Central memory CD8-positive, alpha-beta T cell (primary cell): ENCODE data around the gene DSCAML1.

ENCODE experiments used
- ATAC-seq: fragments of 150-1000 bp; cut with Tn5 transposase; replicated peaks from 2 replicates; pipeline ENCODE4 v1.10.0; 2022; ENCODE audit warnings: mild to moderate bottlenecking, moderate FRiP score, moderate number of reproducible peaks; ENCODE audit not compliant: poor library complexity, severe bottlenecking; ENCODE audit errors: extremely low read depth
- DNase-seq, 2 donors: peaks; one replicate each; pipeline ENCODE4 v3.0.0; 2021; ENCODE audit warnings: low spot score in 2 of 2
- H3K27ac Mint-ChIP-seq: one replicate; pipeline ENCODE4 v1.8.0; 2022; ENCODE audit warnings: low read depth, mild to moderate bottlenecking, moderate library complexity, mixed read lengths
- H3K27me3 Mint-ChIP-seq: one replicate; pipeline ENCODE4 v1.8.0; 2022; ENCODE audit warnings: mixed read lengths
- H3K36me3 Mint-ChIP-seq: one replicate; pipeline ENCODE4 v1.8.0; 2022; ENCODE audit warnings: mild to moderate bottlenecking, moderate library complexity, mixed read lengths; ENCODE audit not compliant: insufficient read depth
- H3K4me1 Mint-ChIP-seq: one replicate; pipeline ENCODE4 v1.8.0; 2022; ENCODE audit warnings: mixed read lengths
- H3K4me3 Mint-ChIP-seq: one replicate; pipeline ENCODE4 v1.8.0; 2022; ENCODE audit warnings: mild to moderate bottlenecking, moderate library complexity, mixed read lengths
- H3K9me3 Mint-ChIP-seq: one replicate; pipeline ENCODE4 v1.8.0; 2022; ENCODE audit warnings: mixed read lengths

Gene DSCAML1

DNA sequence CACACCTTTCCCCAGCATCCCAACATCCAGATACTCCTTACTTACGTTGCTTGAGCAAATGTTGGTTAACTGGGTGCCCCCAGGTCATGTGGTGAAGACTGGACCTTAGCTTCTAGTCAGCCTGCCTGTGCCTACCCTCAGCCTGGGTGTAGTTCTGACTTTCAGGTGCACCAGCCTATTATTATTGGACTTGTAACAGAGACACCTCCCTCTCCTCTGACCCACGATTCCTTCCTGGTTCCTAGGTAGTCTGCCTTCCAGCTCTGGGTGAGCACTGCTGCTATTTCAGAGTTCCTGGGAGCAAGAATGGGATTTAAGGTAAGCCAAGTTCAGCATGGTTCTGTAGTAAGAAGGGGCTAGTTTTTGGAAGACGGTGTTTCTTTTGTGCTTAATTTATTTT lies 138.2 kb downstream of the DSCAML1 start:
- H3K36me3 Mint-ChIP-seq, result peaks cover 2% of the 10 kb centered on the region
- DNase-seq (no peak), ATAC-seq (no peak)
- H3K27ac Mint-ChIP-seq, result no peak overlapping the region
- H3K27me3 Mint-ChIP-seq, result peaks cover 34% of the 10 kb centered on the region
- H3K4me3 Mint-ChIP-seq, result no peak overlapping the region
- no peaks in the 10 kb centered on the region for H3K9me3 Mint-ChIP-seq
- no peaks in the 10 kb centered on the region for H3K4me1 Mint-ChIP-seq

DNA sequence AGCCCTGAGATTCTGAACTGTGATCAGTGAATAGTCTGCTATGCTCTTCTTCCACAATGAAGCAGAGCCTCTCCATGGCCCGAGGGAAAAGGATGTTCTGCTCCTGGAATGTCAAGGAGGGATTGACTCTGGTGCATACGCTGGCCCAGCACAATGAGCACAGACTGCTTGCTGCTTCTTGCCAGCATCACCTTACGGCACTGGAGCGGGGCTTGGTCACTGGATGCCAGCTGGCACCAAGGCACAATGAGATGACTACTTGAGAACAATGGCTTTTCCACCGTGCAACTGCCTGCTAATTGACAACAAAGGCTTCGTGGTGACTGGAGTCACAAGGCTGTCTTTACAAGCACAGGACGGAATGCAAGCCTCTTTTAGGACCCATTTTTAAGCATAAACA lies 139.2 kb downstream of the DSCAML1 start:
- no peak for ATAC-seq
- H3K27me3 Mint-ChIP-seq, result peaks cover 34% of the 10 kb centered on the region

DNA sequence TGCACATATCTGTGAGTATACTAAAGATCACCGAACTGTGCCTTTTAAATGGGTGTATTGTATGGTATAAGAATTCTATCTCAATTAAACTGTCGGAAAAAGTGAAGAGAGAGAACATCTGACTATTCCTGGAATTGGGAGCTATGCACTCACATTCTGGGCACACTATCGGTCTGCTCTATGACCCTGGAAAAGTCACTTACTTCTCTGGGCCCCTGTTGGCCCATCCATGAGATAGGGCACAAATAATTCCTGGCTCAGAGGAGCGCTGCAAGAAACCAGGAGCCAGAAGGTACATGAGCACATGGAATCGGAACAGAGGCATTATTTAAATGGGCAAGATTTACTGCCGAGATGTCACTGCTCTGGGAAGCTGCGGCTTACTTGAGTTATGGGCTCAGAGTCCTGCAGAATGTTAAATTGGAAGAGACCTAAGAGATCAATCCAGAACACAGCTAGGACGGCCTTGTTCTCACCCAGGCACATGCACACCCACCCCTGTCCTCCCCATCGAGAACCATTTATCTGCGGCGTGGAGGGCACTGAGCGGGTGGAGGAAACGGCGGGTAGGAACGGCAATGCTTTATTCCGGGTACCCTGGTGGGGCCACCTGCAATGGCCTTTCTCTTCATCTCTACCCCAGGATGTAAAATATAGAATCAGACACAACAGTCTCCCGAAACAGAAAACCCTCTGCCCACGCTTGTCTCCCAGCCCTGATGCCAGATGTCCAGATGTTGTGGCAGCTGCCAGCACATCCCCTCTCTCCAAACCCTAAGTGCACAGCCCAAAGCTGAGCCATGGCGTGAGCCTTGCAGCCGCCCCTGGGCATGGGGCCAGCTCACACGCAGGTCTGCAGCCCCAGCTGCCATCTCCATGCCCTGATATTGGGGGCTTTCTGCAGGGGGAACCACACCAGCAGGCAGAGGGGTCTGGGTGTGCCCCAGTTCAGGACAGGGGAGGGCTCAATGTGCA lies 142.4 kb downstream of the DSCAML1 start:
- Mint-ChIP-seq H3K36me3 (peaks cover 2% of the 10 kb centered on the region), H3K4me3 (no peak overlapping the region), H3K27me3 (peaks cover 50% of the 10 kb centered on the region), H3K9me3 (no peaks in the 10 kb centered on the region), H3K27ac (no peak overlapping the region), H3K4me1 (no peaks in the 10 kb centered on the region)
- no peak for ATAC-seq
- DNase-seq, result no peak

More for the DNA sequence above, 139.2 kb downstream of the DSCAML1 start:
- H3K4me1 Mint-ChIP-seq, result no peaks in the 10 kb centered on the region
- H3K36me3 Mint-ChIP-seq, result peaks cover 2% of the 10 kb centered on the region
- no peak overlapping the region for H3K27ac Mint-ChIP-seq
- H3K4me3 Mint-ChIP-seq, result no peak overlapping the region
- DNase-seq, result no peak
- no peaks in the 10 kb centered on the region for H3K9me3 Mint-ChIP-seq

DNA sequence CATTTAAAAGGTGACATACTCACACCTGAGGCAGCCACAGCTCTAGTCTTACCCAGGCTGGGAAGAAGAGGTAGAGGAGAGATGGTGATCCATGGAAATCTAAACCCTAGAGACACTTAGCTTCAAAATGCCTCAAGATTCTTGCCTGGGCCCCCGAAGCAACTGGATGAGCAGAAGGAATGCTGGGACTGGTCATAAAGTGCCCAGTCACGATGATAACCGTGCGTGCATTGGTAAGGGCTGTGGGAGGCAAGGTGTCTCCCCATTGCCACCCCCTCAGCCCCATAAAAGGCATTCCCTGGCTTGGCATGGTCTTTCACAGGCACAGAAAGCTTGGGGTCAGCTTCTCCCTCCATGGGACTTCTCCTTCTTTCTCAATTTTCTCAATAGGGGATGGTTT lies 144.5 kb downstream of the DSCAML1 start:
- Mint-ChIP-seq H3K4me1 (no peaks in the 10 kb centered on the region), H3K36me3 (peaks cover 2% of the 10 kb centered on the region), H3K27ac (no peak overlapping the region), H3K4me3 (no peak overlapping the region), H3K9me3 (no peaks in the 10 kb centered on the region), H3K27me3 (peaks cover 50% of the 10 kb centered on the region)
- no peak for ATAC-seq
- no peak for DNase-seq

DNA sequence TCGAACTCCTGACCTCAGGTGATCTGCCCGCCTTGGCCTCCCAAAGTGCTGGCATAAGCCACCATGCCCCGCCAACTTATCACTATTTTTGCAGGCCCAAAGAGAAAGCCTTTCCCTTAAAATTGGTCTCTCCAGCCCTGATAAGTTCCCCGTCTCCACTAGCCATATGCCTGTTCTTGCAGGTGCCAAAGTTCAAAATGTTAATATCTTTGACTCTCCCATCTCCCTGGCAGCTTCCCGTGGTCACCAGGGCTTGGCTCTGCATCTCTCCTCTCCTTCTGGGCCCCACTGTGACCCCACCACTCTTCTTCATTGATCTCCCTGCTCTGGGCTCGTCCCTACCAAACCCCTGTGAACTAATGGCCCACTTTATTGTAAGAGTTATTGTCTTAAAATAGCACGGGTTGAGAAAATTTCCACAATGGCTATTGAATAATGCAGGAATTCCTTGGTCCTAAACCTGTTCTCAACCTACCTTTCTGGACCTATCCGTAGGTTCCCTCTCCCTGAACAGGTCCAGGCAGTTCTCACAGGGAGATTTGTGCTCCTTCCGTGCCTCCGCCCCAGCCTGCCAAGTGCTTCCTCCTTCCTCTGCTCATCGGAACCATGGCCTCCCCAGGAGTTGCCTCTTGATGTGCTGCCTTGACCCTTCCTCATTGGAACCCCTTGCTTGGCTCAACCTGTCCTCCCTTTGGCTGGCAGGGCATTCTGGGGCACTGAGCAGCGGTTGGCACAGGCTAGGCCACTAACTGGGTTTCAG lies 147.5 kb downstream of the DSCAML1 start:
- ATAC-seq (no peak), DNase-seq (no peak)
- H3K27ac Mint-ChIP-seq, result no peak overlapping the region
- H3K4me1 Mint-ChIP-seq, result no peaks in the 10 kb centered on the region
- peaks cover 47% of the 10 kb centered on the region for H3K27me3 Mint-ChIP-seq
- H3K9me3 Mint-ChIP-seq, result no peaks in the 10 kb centered on the region
- H3K36me3 Mint-ChIP-seq, result no peaks in the 10 kb centered on the region
- no peak overlapping the region for H3K4me3 Mint-ChIP-seq

DNA sequence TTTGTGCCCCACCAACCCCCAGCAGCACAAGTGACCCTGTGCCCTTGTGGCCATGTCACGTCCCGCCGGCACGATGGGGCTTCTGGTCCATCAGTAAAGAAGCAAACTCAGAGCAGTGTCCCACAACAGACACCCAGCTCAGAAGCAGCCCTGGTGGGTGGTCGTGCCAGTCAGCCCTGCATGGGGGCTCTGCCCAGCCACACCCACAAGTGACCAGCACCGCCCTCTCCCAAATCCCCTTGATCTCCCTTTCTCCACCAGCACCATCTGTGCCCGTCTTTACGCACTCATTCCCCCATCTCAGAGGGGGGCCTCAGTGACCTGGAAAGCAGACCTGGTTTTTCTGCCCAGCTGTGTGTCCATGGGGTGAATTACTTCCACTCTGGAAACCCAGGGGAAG lies 149.1 kb downstream of the DSCAML1 start:
- Mint-ChIP-seq H3K27ac (no peak overlapping the region), H3K4me3 (no peak overlapping the region), H3K9me3 (no peaks in the 10 kb centered on the region), H3K27me3 (peaks cover 47% of the 10 kb centered on the region), H3K4me1 (no peaks in the 10 kb centered on the region), H3K36me3 (no peaks in the 10 kb centered on the region)
- DNase-seq (no peak), ATAC-seq (no peak)

DNA sequence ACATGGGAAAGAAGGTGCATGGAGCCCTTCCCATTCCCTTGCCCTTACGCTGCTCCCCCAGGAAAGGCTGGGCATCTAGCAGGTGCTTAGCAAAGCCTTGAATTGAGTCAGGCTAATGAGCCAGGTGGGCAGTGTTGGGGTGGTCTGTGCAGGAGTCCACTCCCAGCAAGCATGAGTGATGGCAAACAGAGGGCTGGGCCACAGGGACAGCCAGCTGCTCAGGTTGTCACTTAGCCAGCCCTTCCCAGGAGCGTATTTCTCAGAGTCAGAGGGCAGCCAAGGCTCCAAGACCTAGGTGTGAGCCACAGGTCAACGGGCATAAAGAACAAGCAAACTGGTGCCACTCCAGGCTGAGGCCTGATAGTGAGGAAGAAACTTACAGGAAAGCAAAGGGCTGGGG lies 149.8 kb downstream of the DSCAML1 start:
- Mint-ChIP-seq H3K4me3 (no peak overlapping the region), H3K4me1 (no peaks in the 10 kb centered on the region), H3K27me3 (peaks cover 47% of the 10 kb centered on the region), H3K36me3 (no peaks in the 10 kb centered on the region), H3K27ac (no peak overlapping the region), H3K9me3 (no peaks in the 10 kb centered on the region)
- DNase-seq (no peak), ATAC-seq (no peak)

DNA sequence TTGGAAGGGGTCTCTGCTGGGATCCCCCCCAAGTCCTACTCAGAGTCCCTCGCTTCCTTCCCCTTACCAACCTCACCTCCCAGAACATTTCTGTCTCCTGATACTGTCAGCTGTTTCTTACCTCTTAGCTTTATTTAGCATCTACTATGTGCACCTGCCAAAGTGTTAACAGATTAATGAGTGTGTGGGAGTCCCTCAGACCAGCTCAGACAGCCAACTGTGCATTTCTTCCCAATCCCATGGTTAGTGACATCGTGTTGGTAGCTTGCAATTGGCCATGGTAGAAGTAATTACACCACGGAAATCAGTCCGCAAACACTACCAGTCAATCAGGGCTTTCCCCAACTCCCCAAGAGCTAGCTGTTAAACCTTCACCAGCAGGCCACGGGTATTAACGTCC lies 150.6 kb downstream of the DSCAML1 start:
- ATAC-seq (no peak), DNase-seq (no peak)
- peaks cover 51% of the 10 kb centered on the region for H3K27me3 Mint-ChIP-seq
- H3K36me3 Mint-ChIP-seq, result peaks cover 2% of the 10 kb centered on the region
- no peak overlapping the region for H3K4me3 Mint-ChIP-seq
- no peaks in the 10 kb centered on the region for H3K4me1 Mint-ChIP-seq
- H3K27ac Mint-ChIP-seq, result no peak overlapping the region
- H3K9me3 Mint-ChIP-seq, result no peaks in the 10 kb centered on the region

DNA sequence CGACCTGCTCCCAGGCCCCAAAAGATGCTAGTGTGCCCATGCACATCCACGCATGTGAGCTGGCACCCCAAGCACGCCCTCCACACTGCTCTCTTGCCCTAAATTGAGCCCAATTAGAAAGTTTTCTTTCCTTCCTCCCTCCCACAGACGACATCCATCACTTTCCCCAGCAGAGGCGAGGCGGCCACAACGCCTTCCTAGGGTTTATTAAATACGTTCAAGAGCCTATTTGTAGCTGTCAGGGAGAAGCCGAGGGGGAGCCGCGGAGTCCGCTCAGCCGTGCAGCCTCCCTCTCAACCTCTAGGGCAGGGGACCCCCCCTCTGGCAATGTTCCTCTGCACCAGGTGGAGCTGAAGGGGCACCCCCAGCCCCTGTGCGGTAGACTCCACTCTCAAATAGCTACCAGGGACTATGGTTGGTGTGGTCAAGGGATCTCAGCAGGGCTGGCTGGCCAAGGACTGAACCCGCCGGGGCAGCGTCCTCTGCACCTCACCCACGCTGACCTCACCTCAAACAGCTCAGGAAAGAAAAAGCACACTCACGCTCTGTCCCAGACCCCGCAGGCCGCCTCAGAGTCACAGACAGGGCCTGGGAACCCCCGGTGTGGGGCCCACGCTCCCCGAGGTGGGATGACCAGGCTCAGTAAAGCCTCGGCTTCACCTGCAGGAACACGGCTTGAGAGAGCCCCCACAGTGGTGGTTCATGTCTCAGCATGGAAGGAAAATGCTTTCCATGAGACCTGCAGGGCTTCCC lies 152.4 kb downstream of the DSCAML1 start:
- no peaks in the 10 kb centered on the region for H3K4me1 Mint-ChIP-seq

DNA sequence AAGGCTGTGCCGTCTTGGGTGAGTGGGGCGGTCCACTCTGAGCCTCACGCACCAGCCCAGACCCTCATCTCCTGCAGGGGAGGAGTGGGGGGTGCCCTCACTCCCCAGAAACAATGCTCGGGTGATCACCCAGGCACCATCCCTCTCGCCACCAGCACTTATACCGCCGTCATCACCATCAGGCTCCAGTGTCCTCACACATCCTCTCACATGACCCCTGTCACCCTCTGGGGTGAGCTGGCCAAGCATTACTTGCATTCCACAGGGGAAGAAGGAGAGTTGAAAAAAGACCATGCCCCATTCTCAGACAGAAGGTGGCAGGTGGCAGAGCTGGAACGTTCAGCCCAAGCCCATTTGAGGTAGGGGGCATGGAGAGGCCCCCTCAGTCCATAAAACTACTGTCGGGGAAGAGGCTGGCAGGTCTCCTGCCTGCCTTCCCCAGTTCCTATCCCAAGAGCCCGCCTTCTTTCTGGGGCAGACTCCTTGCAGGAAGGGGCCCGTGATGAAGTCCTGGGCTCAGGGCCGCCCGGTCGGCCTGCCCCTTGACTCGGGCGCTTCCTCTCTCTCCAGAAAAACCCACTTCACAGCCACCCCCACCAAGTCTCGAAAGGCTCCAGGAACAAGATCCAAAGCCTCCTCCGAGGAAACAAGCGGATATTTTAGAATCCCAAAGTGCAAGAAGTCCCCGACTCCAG lies 153.3 kb downstream of the DSCAML1 start:
- DNase-seq, result no peak
- peaks cover 64% of the 10 kb centered on the region for H3K27me3 Mint-ChIP-seq
- no peaks in the 10 kb centered on the region for H3K4me1 Mint-ChIP-seq
- H3K27ac Mint-ChIP-seq, result no peak overlapping the region
- ATAC-seq, result no peak
- no peak overlapping the region for H3K4me3 Mint-ChIP-seq
- peaks cover 2% of the 10 kb centered on the region for H3K36me3 Mint-ChIP-seq
- no peaks in the 10 kb centered on the region for H3K9me3 Mint-ChIP-seq

More for the DNA sequence above, 152.4 kb downstream of the DSCAML1 start:
- Mint-ChIP-seq H3K4me3 (no peak overlapping the region), H3K27me3 (peaks cover 64% of the 10 kb centered on the region), H3K9me3 (no peaks in the 10 kb centered on the region), H3K27ac (no peak overlapping the region), H3K36me3 (peaks cover 2% of the 10 kb centered on the region)
- ATAC-seq, result no peak
- DNase-seq, result no peak

DNA sequence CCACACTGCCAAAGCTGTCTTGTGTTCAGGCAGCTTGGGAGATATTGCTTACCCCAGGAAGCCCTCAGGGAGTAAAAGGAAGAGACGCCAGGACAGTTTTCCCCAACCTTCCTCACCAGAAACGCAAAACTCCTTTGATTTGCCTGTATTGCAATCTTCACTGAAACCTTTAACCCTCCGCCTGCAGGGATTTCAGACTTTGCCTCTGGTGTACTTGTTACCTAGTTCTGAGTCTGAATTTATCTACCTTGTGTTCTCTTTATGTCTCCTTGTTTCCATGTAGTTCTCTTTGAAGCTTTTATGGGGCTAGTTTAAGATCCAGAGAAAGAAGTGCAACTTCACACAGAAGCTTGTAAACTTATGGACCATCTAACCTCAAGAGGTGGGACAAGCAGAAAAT lies 154.2 kb downstream of the DSCAML1 start:
- no peaks in the 10 kb centered on the region for H3K9me3 Mint-ChIP-seq
- H3K27ac Mint-ChIP-seq, result no peak overlapping the region
- no peak overlapping the region for H3K4me3 Mint-ChIP-seq
- H3K4me1 Mint-ChIP-seq, result no peaks in the 10 kb centered on the region
- H3K36me3 Mint-ChIP-seq, result peaks cover 2% of the 10 kb centered on the region
- H3K27me3 Mint-ChIP-seq, result peaks cover 64% of the 10 kb centered on the region
- DNase-seq (no peak), ATAC-seq (no peak)

DNA sequence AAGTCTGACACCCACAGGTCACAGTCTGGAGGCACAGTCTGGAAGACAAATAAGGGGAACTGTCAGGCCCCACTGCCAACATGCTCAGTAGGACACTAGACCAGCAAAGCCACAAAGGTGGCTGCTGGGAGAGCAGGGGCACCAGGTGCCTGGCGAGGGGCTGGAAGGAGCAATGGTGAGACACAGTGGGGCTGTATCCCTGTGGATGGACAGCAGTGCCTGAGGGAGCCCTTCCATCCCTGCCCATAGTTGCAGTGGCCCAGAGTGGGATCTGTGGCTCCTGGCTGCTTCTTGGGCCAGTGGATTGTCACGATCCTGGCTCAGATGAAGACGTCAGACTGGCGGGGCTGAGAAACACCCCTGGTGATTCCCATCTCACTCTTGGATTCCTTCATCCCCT lies 154.6 kb downstream of the DSCAML1 start:
- no peak overlapping the region for H3K27ac Mint-ChIP-seq
- no peak overlapping the region for H3K4me3 Mint-ChIP-seq
- ATAC-seq (no peak), DNase-seq (no peak)
- no peaks in the 10 kb centered on the region for H3K9me3 Mint-ChIP-seq
- H3K36me3 Mint-ChIP-seq, result peaks cover 2% of the 10 kb centered on the region
- H3K27me3 Mint-ChIP-seq, result peaks cover 64% of the 10 kb centered on the region
- no peaks in the 10 kb centered on the region for H3K4me1 Mint-ChIP-seq
